Choroid plexus epithelial cell (primary cell): ENCODE data around the gene NT5C2.
A peak's percentile ranks its signal among the peaks of the same experiment; 100 is the strongest.

ENCODE experiments used
- DNase-seq: peaks from one replicate; pipeline ENCODE4 v3.0.0-alpha.2; 2010; ENCODE audit warnings: low read depth
- H3K4me3 ChIP-seq: 2 replicates; pipeline ENCODE4 v1.5.1; 2011; ENCODE audit warnings: low read depth, mild to moderate bottlenecking, control low read depth, low read length, moderate library complexity
- TF ChIP-seq, protein P1 (sequence below): conservative IDR thresholded peaks from 2 replicates; pipeline ENCODE4 v1.5.1; 2011; ENCODE audit warnings: low read depth, mild to moderate bottlenecking, control low read depth, inconsistent platforms, low read length, moderate library complexity

The NT5C2 gene

GRCh38 chr10:103193107-103193819 is at the start of gene NT5C2:
NT5C2 (minus strand) TSS chr10:103193272; CDS start chr10:103174958, 18,314 bp downstream.
- DNase-seq = peak; percentile 75
- TF ChIP-seq, protein P1, sequence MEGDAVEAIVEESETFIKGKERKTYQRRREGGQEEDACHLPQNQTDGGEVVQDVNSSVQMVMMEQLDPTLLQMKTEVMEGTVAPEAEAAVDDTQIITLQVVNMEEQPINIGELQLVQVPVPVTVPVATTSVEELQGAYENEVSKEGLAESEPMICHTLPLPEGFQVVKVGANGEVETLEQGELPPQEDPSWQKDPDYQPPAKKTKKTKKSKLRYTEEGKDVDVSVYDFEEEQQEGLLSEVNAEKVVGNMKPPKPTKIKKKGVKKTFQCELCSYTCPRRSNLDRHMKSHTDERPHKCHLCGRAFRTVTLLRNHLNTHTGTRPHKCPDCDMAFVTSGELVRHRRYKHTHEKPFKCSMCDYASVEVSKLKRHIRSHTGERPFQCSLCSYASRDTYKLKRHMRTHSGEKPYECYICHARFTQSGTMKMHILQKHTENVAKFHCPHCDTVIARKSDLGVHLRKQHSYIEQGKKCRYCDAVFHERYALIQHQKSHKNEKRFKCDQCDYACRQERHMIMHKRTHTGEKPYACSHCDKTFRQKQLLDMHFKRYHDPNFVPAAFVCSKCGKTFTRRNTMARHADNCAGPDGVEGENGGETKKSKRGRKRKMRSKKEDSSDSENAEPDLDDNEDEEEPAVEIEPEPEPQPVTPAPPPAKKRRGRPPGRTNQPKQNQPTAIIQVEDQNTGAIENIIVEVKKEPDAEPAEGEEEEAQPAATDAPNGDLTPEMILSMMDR = no peak

GRCh38 chr10:103241262-103242011 is 48.4 kb upstream of the NT5C2 start:
- TF ChIP-seq, protein P1 = no peak
- no peak overlapping the region for H3K4me3 ChIP-seq
- peak; percentile 40 for DNase-seq

More at GRCh38 chr10:103193107-103193819, at the start of gene NT5C2:
- peak within 1 kb of the TSS; percentile 85 for H3K4me3 ChIP-seq

- TF ChIP-seq, protein P1 = peak; percentile 74
- DNase-seq = peak; percentile 73
- no peak overlapping the region for H3K4me3 ChIP-seq
Measured at GRCh38 chr10:103238506-103239252, 45.6 kb upstream of the NT5C2 start.

GRCh38 chr10:103235775-103236174 is 42.7 kb upstream of the NT5C2 start:
- no peak overlapping the region for H3K4me3 ChIP-seq
- DNase-seq = no peak
- TF ChIP-seq, protein P1 = no peak

DNA sequence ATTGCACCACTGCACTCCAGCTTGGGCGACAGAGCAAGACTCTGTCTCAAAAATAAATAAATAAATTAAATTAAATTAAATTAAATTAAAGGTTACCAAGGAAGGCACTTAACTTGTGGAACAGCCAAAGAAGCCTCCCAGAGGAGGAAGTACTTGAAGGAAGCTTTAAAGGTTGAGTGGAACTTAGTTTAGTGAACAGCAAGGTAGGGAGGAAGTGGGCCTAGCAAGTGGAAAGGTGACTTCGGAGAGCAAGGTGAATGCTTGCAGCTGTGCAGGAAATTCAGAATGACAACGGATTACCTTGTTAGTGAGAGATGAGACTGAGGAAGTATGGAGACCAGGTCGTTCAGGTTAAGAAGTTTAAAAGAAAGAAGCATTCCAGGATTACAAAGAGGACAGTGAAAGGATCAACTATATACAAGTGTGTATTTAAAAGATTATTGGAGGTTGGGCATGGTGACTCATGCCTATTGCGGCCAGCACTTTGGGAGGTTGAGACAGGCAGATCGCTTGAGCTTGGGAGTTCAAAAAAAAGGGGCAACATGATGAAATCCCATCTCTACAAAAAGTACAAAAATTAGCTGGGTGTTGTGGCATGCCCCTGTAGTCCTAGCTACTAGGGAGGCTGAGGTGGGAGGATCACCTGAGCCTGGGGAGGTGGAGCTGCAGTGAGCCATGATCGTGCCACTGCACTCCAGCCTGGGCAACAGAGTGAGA is 39.9 kb upstream of the NT5C2 start:
- peak; percentile 86 for DNase-seq
- TF ChIP-seq, protein P1 = no peak
- H3K4me3 ChIP-seq = no peak overlapping the region

DNA sequence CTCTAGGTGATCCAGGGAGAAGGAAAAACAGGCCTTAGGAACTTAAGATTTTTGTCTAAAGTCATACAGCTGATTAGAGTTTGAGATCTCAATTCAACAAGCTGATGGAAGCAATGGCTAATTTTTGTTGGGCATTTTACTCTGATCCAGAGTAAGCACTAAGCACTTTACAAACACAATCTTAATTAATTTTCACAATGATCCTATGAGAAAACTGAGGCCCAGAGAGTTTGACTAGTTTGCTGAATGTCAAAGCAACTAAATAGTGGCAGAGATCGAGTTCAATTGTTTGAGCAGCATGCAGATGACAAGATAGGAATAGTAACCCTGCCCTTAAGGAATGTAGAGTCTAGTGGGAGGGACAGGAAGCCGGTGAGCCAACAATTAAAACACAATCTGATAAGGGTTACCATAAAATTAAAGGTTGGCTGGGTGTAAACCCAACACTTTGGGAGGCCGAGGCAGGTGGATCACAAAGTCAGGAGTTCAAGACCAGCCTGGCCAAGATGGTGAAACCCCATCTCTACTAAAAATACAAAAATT is 39.1 kb upstream of the NT5C2 start:
- DNase-seq = no peak
- H3K4me3 ChIP-seq = no peak overlapping the region
- TF ChIP-seq, protein P1 = no peak
